Ovary (tissue), 9 donors: ENCODE results near the gene TSC2. TPM values are rescaled to one million over a fixed set of nuclear protein-coding genes. Genes with fewer than 3 reads are reported as not detected.
"Not testable (repeated sequence)": the region's sequence is repeated elsewhere in the genome, so short reads cannot be mapped to it uniquely, and the experiment has no call there.

ENCODE experiments used
- DNase-seq, 5 donors: peaks; one replicate each; pipeline ENCODE4 v3.0.0-alpha.2; 2019 to 2020
- H3K27ac ChIP-seq, 2 donors: fragments of 200-600 bp; one replicate each; pipeline versions ENCODE4 v1.5.1 to v1.8.0; 2019 to 2022
- H3K27me3 ChIP-seq: fragments of 200-600 bp; one replicate; pipeline ENCODE4 v1.8.0; 2022
- H3K36me3 ChIP-seq: fragments of 200-600 bp; sonication (generic); one replicate; pipeline ENCODE4 v1.5.1; 2019
- H3K4me1 ChIP-seq: one replicate; pipeline ENCODE4 v1.8.1; 2013; ENCODE audit warnings: mild to moderate bottlenecking, moderate library complexity; ENCODE audit not compliant: insufficient read depth
- H3K4me3 ChIP-seq: fragments of 200-600 bp; sonication (generic); one replicate; pipeline ENCODE4 v1.5.1; 2017
- H3K9me3 ChIP-seq, 2 donors: fragments of 200-600 bp in 1 of 2; sonication (generic) in 1 of 2; one replicate each; pipeline versions ENCODE4 v1.5.1 to v1.8.1; 2013 to 2019; ENCODE audit warnings: mild to moderate bottlenecking in 1 of 2, moderate library complexity in 1 of 2
- WGBS, 3 donors: extraction: QIAGEN DNeasy Blood & Tissue Kit in 1 of 3; methylation state at CpG; one replicate each; pipeline versions ENCODE4 v1.1.5 to v1.1.7; 2013 to 2017; 5-methylcytosine and 5-hydroxymethylcytosine counted together
- intact Hi-C, 4 donors: fragments of 100-400 bp; cut with DNase I; formaldehyde crosslinking; loops; one replicate each; pipeline versions ENCODE4 v1.11.0 to v1.15.1; 2022 to 2023
- polyA plus RNA-seq, 2 donors: library from polyadenylated mRNA; stranded (reverse); fragments of 200-250 nt in 1 of 2; fragments of 350-450 nt in 1 of 2; fragmentation: Illumina TruSeq in 1 of 2; extraction: RNeasy Lipid Tissue Mini Kit (QIAGEN cat#74804) in 1 of 2; gene quantifications; one replicate each; pipeline ENCODE4 v1.2.3, GENCODE V29; 2013 to 2014
- total RNA-seq, 7 donors: library from RNA; depleted of rRNA in 2 of 7; stranded (reverse); fragments of >200 nt in 2 of 7; fragmentation: NEBNext Ultra II Directional in 3 of 7; extraction: Animal tissue kit (Norgen Biotek cat#: 25700) in 3 of 7; gene quantifications; one replicate each; pipeline versions ENCODE4 v1.1.0 to v1.2.4, GENCODE V29; 2016 to 2023
- donor health status: DM: no; HTN: no; CAD: no; lungs with moderate emphysema.
- donor health status: DM: no; HTN: no; CAD: no.
- donor health status: Bipolar disorder and iron deficiency.
- donor health status: DM: yes; HTN: yes; CAD: no.
- donor health status: DM: no; HTN: no; CAD: no.
- donor health status: DM: yes; HTN: yes; CAD: no.

TSC2 gene
- total and polyA plus RNA-seq, 9 donors, result 47.0 to 150 (median 96.0) TPM

GRCh38 chr16:2105769-2106168, 58.0 kb downstream of the TSC2 start:
- H3K4me3 ChIP-seq, H3K27me3 ChIP-seq, H3K36me3 ChIP-seq, H3K27ac ChIP-seq, DNase-seq, intact Hi-C loops, H3K9me3 ChIP-seq, H3K4me1 ChIP-seq: not testable (repeated sequence)
- 69 to 80% (median 75%) methylated on average over 15 to 20 of the region's 22 CpGs for WGBS, 3 donors

GRCh38 chr16:2106211-2106610, 58.4 kb downstream of the TSC2 start:
- H3K4me1 ChIP-seq, H3K9me3 ChIP-seq, H3K27ac ChIP-seq, H3K36me3 ChIP-seq, H3K4me3 ChIP-seq, DNase-seq, intact Hi-C loops, H3K27me3 ChIP-seq: not testable (repeated sequence)
- WGBS, 3 donors, result 92 to 94% (median 92%) methylated on average over 13 to 38 of the region's 38 CpGs

- H3K4me1 ChIP-seq, H3K9me3 ChIP-seq, H3K27ac ChIP-seq, H3K4me3 ChIP-seq, intact Hi-C loops, DNase-seq, H3K27me3 ChIP-seq, H3K36me3 ChIP-seq: not testable (repeated sequence)
- WGBS, 3 donors, result 73 to 77% (median 74%) methylated on average over 17 of the region's 17 CpGs
Observed at GRCh38 chr16:2107121-2107790, 59.5 kb downstream of the TSC2 start.

- intact Hi-C loops, H3K27ac ChIP-seq, H3K4me1 ChIP-seq, H3K27me3 ChIP-seq, H3K4me3 ChIP-seq, H3K9me3 ChIP-seq, H3K36me3 ChIP-seq, DNase-seq: not testable (repeated sequence)
- WGBS, 3 donors, result 89 to 94% (median 92%) methylated on average over 22 to 23 of the region's 23 CpGs
Observed at GRCh38 chr16:2107791-2108125, 60.0 kb downstream of the TSC2 start.

DNA sequence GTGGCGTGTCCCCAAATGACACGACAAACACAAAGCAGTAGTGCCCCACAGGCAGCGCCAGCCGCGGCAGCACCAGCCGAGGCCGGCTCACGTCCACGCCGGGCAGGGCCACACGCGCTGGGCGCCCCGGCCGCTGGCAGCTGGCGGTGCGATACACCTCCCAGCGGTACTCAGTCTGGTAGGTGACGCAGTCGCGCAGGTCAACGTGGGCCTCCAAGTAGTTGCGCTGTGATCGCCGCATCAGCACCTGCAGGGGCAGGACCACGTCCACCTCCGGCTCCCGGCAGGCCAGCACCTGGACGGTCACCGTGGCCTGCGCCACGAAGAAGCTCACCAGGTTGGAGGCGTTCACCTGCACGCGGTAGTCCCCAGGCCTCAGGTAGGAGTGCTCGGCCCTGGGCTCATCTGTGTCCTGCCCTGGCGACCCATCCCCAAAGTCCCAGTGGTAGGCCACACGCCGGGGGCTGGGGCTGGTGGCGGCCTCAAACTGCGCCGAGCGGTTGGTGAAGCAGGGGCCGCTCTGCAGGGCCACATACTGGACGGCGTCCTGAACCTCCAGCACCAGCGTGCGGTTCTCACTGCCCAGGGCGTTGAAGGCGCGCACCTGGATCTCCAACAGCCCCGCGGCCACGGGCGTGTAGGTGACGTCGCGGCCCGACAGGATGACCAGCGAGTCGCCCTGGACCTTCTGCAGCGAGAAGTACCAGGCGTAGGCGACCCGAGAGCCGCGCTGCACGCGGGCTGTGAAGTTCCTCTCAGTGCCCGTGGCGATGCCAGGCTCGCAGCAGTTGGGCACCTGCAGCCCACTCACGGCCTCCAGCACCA, 60.9 kb downstream of the TSC2 start:
- intact Hi-C loops, result not testable (repeated sequence)

GRCh38 chr16:2109271-2109580, 61.4 kb downstream of the TSC2 start:
- intact Hi-C loops, H3K4me3 ChIP-seq, DNase-seq, H3K36me3 ChIP-seq, H3K4me1 ChIP-seq, H3K9me3 ChIP-seq, H3K27ac ChIP-seq, H3K27me3 ChIP-seq: not testable (repeated sequence)
- 89 to 94% (median 91%) methylated on average over 18 to 25 of the region's 25 CpGs for WGBS, 3 donors

More for the DNA sequence above, 60.9 kb downstream of the TSC2 start:
- not testable (repeated sequence) for DNase-seq, H3K27ac ChIP-seq, H3K36me3 ChIP-seq, H3K9me3 ChIP-seq, H3K4me1 ChIP-seq, H3K27me3 ChIP-seq, H3K4me3 ChIP-seq
- WGBS, 3 donors, result 95% methylated on average over 62 to 73 of the region's 73 CpGs

- H3K27ac ChIP-seq, H3K4me3 ChIP-seq, H3K4me1 ChIP-seq, intact Hi-C loops, H3K36me3 ChIP-seq, DNase-seq, H3K27me3 ChIP-seq, H3K9me3 ChIP-seq: not testable (repeated sequence)
- WGBS, 3 donors, result 84 to 85% (median 85%) methylated on average over 15 to 23 of the region's 23 CpGs
Observed at GRCh38 chr16:2109872-2110271, 62.1 kb downstream of the TSC2 start.

DNA sequence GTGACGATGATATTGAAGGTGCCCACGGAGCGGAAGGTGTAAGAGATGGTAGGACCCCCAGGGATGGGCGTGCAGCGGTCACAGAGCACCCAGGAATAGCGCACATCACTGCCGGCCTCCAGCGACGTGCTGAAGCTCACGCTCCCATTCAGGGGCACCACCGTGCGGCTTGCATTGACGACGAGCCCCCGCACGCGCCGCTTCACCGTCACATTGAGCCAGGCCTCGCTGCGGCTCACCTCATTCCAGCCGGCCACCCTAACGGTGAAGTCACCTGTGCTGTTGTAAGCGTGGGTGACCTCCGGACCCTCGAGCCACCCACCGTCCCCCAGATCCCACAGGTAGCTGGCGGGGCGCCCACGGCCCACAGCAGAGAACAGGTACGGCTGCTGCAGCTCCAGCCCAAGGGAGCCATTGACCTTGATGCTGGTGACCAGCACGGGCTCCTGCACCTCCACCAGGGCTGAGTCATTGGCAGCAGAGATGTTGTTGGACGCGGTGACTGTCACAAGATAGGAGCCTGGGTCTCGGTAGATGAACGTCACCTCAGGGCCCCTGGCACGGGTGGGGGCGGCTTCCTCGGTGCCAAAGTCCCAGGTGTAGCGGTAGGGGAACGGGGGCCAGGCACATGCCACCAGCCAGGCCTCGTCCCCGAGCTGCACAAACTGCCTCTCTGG, 62.7 kb downstream of the TSC2 start:
- intact Hi-C loops, H3K4me3 ChIP-seq, H3K4me1 ChIP-seq, H3K9me3 ChIP-seq, DNase-seq, H3K27me3 ChIP-seq, H3K36me3 ChIP-seq, H3K27ac ChIP-seq: not testable (repeated sequence)
- WGBS, 3 donors, result 89 to 94% (median 91%) methylated on average over 41 to 42 of the region's 43 CpGs

GRCh38 chr16:2111009-2111353, 63.2 kb downstream of the TSC2 start:
- H3K9me3 ChIP-seq, H3K4me1 ChIP-seq, H3K4me3 ChIP-seq, DNase-seq, H3K36me3 ChIP-seq, H3K27ac ChIP-seq, intact Hi-C loops, H3K27me3 ChIP-seq: not testable (repeated sequence)
- 91 to 94% (median 94%) methylated on average over 31 to 36 of the region's 36 CpGs for WGBS, 3 donors

DNA sequence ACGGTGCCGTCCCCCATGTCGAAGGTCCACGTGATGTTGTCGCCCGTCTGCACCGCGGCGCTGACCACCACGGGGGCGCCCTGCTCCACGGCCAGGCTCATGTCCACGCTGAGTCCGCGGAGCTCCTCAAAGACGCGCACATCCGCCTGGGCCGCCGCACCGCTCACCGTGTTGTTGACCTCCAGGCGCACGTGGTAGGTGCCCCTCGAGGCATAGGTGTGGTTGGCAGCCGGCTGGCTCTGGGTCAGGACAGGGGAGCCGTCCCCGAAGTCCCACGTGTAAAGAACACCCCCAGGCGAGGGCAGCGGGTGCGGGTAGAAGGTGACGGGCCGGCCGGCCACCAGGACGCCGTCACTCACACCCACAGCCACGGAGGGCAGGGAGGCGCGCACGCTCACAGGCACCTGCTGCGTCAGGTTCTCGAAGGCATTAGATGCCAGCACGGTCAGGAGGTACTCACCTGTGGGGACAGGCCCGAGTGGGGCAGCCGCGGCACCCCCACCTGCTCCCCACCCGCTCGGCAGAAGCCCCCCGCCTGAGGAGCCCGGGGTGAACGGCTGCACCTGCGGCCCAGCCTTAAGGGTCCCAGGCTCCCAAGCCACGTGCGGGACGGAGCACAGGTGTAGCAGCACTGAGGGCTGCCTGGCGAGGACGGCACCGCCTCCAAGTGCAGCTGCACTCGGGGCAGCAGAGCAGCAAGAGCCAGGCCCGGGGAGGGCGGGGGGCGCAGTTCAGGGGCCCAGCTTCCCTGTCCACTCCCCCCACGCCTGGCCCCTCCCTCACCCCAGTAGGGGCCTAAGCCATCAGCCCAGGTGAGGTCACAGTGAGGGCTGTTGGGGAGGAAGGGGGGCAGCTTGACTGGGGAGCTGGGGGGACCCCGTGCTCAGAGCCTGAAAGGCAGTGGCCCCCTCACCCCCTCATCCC, 63.9 kb downstream of the TSC2 start:
- H3K27me3 ChIP-seq, DNase-seq, H3K27ac ChIP-seq, H3K9me3 ChIP-seq, H3K4me3 ChIP-seq, H3K36me3 ChIP-seq, intact Hi-C loops, H3K4me1 ChIP-seq: not testable (repeated sequence)
- 90 to 95% (median 93%) methylated on average over 46 to 65 of the region's 65 CpGs for WGBS, 3 donors

GRCh38 chr16:2112539-2113106, 64.8 kb downstream of the TSC2 start:
- DNase-seq, H3K27ac ChIP-seq, H3K4me3 ChIP-seq, H3K9me3 ChIP-seq, H3K36me3 ChIP-seq, intact Hi-C loops, H3K4me1 ChIP-seq, H3K27me3 ChIP-seq: not testable (repeated sequence)
- WGBS, 3 donors, result 77 to 82% (median 80%) methylated on average over 26 to 30 of the region's 30 CpGs
